H1 (cell line): ENCODE measurements around the gene CLIP4. TPM values are rescaled to one million over a fixed set of nuclear protein-coding genes. Genes with fewer than 3 reads are reported as not detected.
"Not testable (repeated sequence)": the region's sequence is repeated elsewhere in the genome, so short reads cannot be mapped to it uniquely, and the experiment has no call there.

Experiments
- CTCF ChIA-PET: fragments of 300-600 bp; sonication (Branson Sonifier 250); formaldehyde crosslinking; loops from one replicate; lab custom pipeline; 2021; ENCODE audit not compliant: partially characterized antibody; lab: Charles Lee
- POLR2A ChIA-PET: fragments of 300-600 bp; sonication (Branson Sonifier 250); formaldehyde crosslinking; loops from one replicate; lab custom pipeline; 2021; ENCODE audit warnings: inconsistent platforms; ENCODE audit not compliant: partially characterized antibody; lab: Charles Lee
- DNase-seq, 2 experiments: peaks; one replicate each; pipeline versions ENCODE4 v3.0.0 to v3.0.0-alpha.2; 2010 to 2022; ENCODE audit warnings: low spot score in 2 of 2, low read depth in 1 of 2, mixed read lengths in 1 of 2
- FAIRE-seq: peaks from 2 replicates; lab custom pipeline; 2011; peaks lifted over from hg19 to GRCh38; lab: Jason Lieb, UNC
- H2AFZ ChIP-seq: 2 replicates; pipeline ENCODE4 v1.8.1; 2012; ENCODE audit warnings: low read length, inconsistent platforms
- H2AK5ac ChIP-seq: 2 replicates; pipeline ENCODE4 v1.6.1; 2013; ENCODE audit warnings: low read depth, low read length
- H2BK120ac ChIP-seq: replicated peaks from 2 replicates; pipeline ENCODE3; 2013; ENCODE audit warnings: low read depth, low read length, inconsistent platforms
- H2BK12ac ChIP-seq: 2 replicates; pipeline ENCODE4 v1.6.1; 2013; ENCODE audit warnings: low read depth, low read length
- H2BK15ac ChIP-seq: 2 replicates; pipeline ENCODE4 v1.6.1; 2013; ENCODE audit warnings: low read length
- H2BK20ac ChIP-seq: 2 replicates; pipeline ENCODE4 v1.6.1; 2013; ENCODE audit warnings: low read length
- H2BK5ac ChIP-seq: 2 replicates; pipeline ENCODE4 v1.6.1; 2013; ENCODE audit warnings: low read depth, low read length
- H3K14ac ChIP-seq: 2 replicates; pipeline ENCODE4 v1.6.1; 2013; ENCODE audit warnings: inconsistent platforms; ENCODE audit not compliant: insufficient read length
- H3K18ac ChIP-seq: 2 replicates; pipeline ENCODE4 v1.6.1; 2013; ENCODE audit warnings: low read length; ENCODE audit errors: extremely low read depth
- H3K23ac ChIP-seq: 2 replicates; pipeline ENCODE4 v1.6.1; 2013; ENCODE audit warnings: inconsistent platforms; ENCODE audit not compliant: insufficient read length
- H3K23me2 ChIP-seq: 2 replicates; pipeline ENCODE4 v1.6.1; 2013; ENCODE audit warnings: low read depth, low read length
- H3K27ac ChIP-seq: 2 replicates; pipeline ENCODE4 v1.6.1; 2011; ENCODE audit warnings: low read depth, low read length, inconsistent platforms
- H3K27me3 ChIP-seq, 4 experiments: replicated peaks in 1 of 4; 1 replicate in 1 of 4; 2 replicates in 3 of 4; pipeline versions ENCODE4 v1.6.1 to v1.8.1; 2011 to 2013; ENCODE audit warnings: low read length in 3 of 4, mild to moderate bottlenecking in 3 of 4, inconsistent platforms in 2 of 4, mixed read lengths in 2 of 4, moderate library complexity in 1 of 4; ENCODE audit not compliant: control insufficient read depth in 3 of 4, insufficient read depth in 3 of 4; ENCODE audit errors: extremely low read depth in 1 of 4
- H3K36me3 ChIP-seq, 4 experiments: 2 replicates each; pipeline versions ENCODE4 v1.6.1 to v1.8.1; 2011 to 2013; ENCODE audit warnings: mild to moderate bottlenecking in 4 of 4, low read length in 3 of 4, moderate library complexity in 2 of 4, control low read depth in 1 of 4, inconsistent platforms in 1 of 4; ENCODE audit not compliant: insufficient read depth in 4 of 4, control insufficient read depth in 2 of 4
- H3K4ac ChIP-seq: replicated peaks from 2 replicates; pipeline ENCODE3; 2013; ENCODE audit warnings: low read length, low read depth, mixed read lengths, inconsistent platforms; ENCODE audit not compliant: insufficient read length
- H3K4me1 ChIP-seq, 4 experiments: replicated peaks in 1 of 4; 1 replicate in 1 of 4; 2 replicates in 3 of 4; pipeline versions ENCODE4 v1.6.1 to v1.8.1; 2011 to 2013; ENCODE audit warnings: low read length in 3 of 4, inconsistent platforms in 2 of 4, mixed read lengths in 1 of 4; ENCODE audit not compliant: insufficient read depth in 4 of 4, control insufficient read depth in 3 of 4
- H3K4me2 ChIP-seq, 2 experiments: 2 replicates each; pipeline versions ENCODE4 v1.6.1 to v1.8.1; 2011 to 2013; ENCODE audit warnings: low read depth in 2 of 2, low read length in 2 of 2, control low read depth in 1 of 2, inconsistent platforms in 1 of 2, mild to moderate bottlenecking in 1 of 2; ENCODE audit not compliant: insufficient read depth in 1 of 2
- H3K4me3 ChIP-seq, 4 experiments: fragments of 200-600, 300-600 bp in 1 of 4; sonication (generic), shearing (Covaris generic), sonication (Bioruptor Twin) in 1 of 4; 2 replicates each; pipeline versions ENCODE4 v1.5.1 to v1.8.1; 2011 to 2016; ENCODE audit warnings: low read length in 4 of 4, low read depth in 3 of 4, control low read depth in 2 of 4, inconsistent platforms in 2 of 4, mild to moderate bottlenecking in 2 of 4, mixed read lengths in 1 of 4, moderate library complexity in 1 of 4; ENCODE audit not compliant: insufficient read depth in 2 of 4; ENCODE audit errors: extremely low read depth in 1 of 4
- H3K56ac ChIP-seq: replicated peaks from 2 replicates; pipeline ENCODE3; 2013; ENCODE audit warnings: low read depth, mild to moderate bottlenecking, mixed read lengths, low read length, inconsistent platforms; ENCODE audit not compliant: insufficient read length
- H3K79me1 ChIP-seq: 2 replicates; pipeline ENCODE4 v1.6.1; 2013; ENCODE audit warnings: low read depth, low read length, control low read depth
- H3K79me2 ChIP-seq, 2 experiments: 2 replicates each; pipeline versions ENCODE4 v1.6.1 to v1.8.1; 2012 to 2013; ENCODE audit warnings: low read length in 2 of 2, mild to moderate bottlenecking in 2 of 2, inconsistent platforms in 1 of 2; ENCODE audit not compliant: insufficient read depth in 2 of 2, control insufficient read depth in 1 of 2
- H3K9ac ChIP-seq, 4 experiments: replicated peaks in 1 of 4; 1 replicate in 1 of 4; 2 replicates in 3 of 4; pipeline versions ENCODE4 v1.6.1 to v1.8.1; 2011 to 2013; ENCODE audit warnings: low read depth in 3 of 4, low read length in 3 of 4, control low read depth in 2 of 4, mild to moderate bottlenecking in 2 of 4, moderate library complexity in 2 of 4, inconsistent platforms in 1 of 4; ENCODE audit errors: extremely low read depth in 1 of 4
- H3K9me3 ChIP-seq, 2 experiments: 2 replicates each; pipeline versions ENCODE4 v1.6.1 to v1.8.1; 2012 to 2013; ENCODE audit warnings: mild to moderate bottlenecking in 2 of 2, moderate library complexity in 2 of 2, control low read depth in 1 of 2, inconsistent platforms in 1 of 2, low read depth in 1 of 2, low read length in 1 of 2, mixed read lengths in 1 of 2; ENCODE audit not compliant: insufficient read depth in 2 of 2
- H4K20me1 ChIP-seq, 2 experiments: replicated peaks in 1 of 2; 2 replicates each; pipeline versions ENCODE3 to v1.8.1; 2011 to 2013; ENCODE audit warnings: inconsistent platforms in 2 of 2, low read length in 2 of 2, mild to moderate bottlenecking in 1 of 2; ENCODE audit not compliant: insufficient read depth in 2 of 2, control insufficient read depth in 1 of 2
- H4K5ac ChIP-seq: 2 replicates; pipeline ENCODE4 v1.6.1; 2013; ENCODE audit warnings: low read length, low read depth, mixed read lengths, inconsistent platforms; ENCODE audit not compliant: insufficient read length
- H4K8ac ChIP-seq: 2 replicates; pipeline ENCODE4 v1.8.0; 2013; ENCODE audit warnings: mild to moderate bottlenecking, moderate library complexity, low read length, inconsistent platforms; ENCODE audit not compliant: insufficient read depth; ENCODE audit errors: extremely low read depth
- H4K91ac ChIP-seq: replicated peaks from 2 replicates; pipeline ENCODE3; 2013; ENCODE audit warnings: low read length, mixed read lengths, inconsistent platforms; ENCODE audit not compliant: insufficient read length
- WGBS, 2 experiments: shearing (Covaris generic) in 1 of 2; methylation state at CpG; one replicate each; pipeline versions ENCODE4 v1.1.6 to v1.1.7; 2013 to 2015; ENCODE audit warnings: low lambda C conversion rate in 2 of 2, mixed read lengths in 2 of 2, inconsistent platforms in 1 of 2, low coverage in 1 of 2, missing lambda C conversion rate in 1 of 2; ENCODE audit not compliant: insufficient replicate concordance in 2 of 2, insufficient coverage in 1 of 2, insufficient read length in 1 of 2; ENCODE audit errors: extremely low coverage in 1 of 2, missing lambda C conversion rate in 1 of 2; 5-methylcytosine and 5-hydroxymethylcytosine counted together
- polyA plus RNA-seq, 7 experiments: library from polyadenylated mRNA; depleted of rRNA in 3 of 7; stranded (reverse) in 5 of 7; unstranded in 2 of 7; fragments of >200 nt in 5 of 7; fragments of 200-250 nt in 2 of 7; gene quantifications; 1 replicate in 5 of 7; 2 replicates in 1 of 7; 4 replicates in 1 of 7; pipeline versions ENCODE4 v1.2.1 to v1.2.3, GENCODE V29; 2011 to 2013; ENCODE audit warnings: missing spikeins in 2 of 7, mixed read lengths in 2 of 7
- total RNA-seq: library from RNA; stranded (reverse); fragmentation: NEBNext Ultra II Directional; extraction: Animal tissue kit (Norgen Biotek cat#: 25700); gene quantifications from 2 replicates; pipeline ENCODE4 v1.2.1, GENCODE V29; 2021

Gene CLIP4
- total and polyA plus RNA-seq, 2 of the 8 experiments (the other 6 are each of a cell fraction or from before 2014, with no cell fraction given) = 0.08 to 0.09 TPM

DNA sequence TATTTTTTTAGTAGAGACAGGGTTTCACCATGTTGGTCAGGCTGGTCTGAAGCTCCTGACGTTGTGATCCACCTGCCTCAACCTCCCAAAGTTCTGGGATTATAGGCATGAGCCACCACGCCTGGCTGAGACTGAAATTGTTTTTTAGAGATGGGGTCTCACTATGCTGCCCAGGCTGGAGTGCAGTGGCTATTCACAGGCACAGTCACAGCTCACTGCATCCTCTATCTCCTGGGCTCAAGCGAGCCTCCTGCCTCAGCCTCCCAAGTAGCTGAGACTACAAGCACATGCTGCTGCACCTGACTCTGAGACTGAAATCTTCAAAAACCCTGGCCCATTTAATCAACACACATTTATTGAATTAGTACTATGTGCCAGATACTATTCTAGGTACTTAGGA lies 7.7 kb upstream of the CLIP4 start:
- H3K79me2 ChIP-seq, H3K23ac ChIP-seq, FAIRE-seq, H3K9ac ChIP-seq, H3K36me3 ChIP-seq, H2AFZ ChIP-seq, H2BK12ac ChIP-seq, H2BK15ac ChIP-seq, H2BK20ac ChIP-seq, H3K56ac ChIP-seq, H2BK5ac ChIP-seq, H3K4me2 ChIP-seq, H4K5ac ChIP-seq, H3K14ac ChIP-seq, H3K4me1 ChIP-seq, H4K20me1 ChIP-seq, H3K4ac ChIP-seq, POLR2A ChIA-PET, H3K27ac ChIP-seq, H2AK5ac ChIP-seq, H3K9me3 ChIP-seq, H3K18ac ChIP-seq, H4K8ac ChIP-seq, H3K27me3 ChIP-seq, H2BK120ac ChIP-seq, DNase-seq, H3K23me2 ChIP-seq, H4K91ac ChIP-seq, H3K4me3 ChIP-seq, H3K79me1 ChIP-seq: not testable (repeated sequence)
- CTCF ChIA-PET = interaction anchor here (1.0 kb wide), 1 partner anchor 11 kb away, joined by 3 read pairs; no protein-coding TSS in a partner anchor
- 93% methylated on average over 3 of the region's 3 CpGs; no CpG with 5 or more reads in 1 of the 2 experiments for WGBS, 2 experiments
